K562 (cell line): ENCODE measurements around the gene RBKS.
A peak's percentile ranks its signal among the peaks of the same experiment; 100 is the strongest.

Experiments used
- GABPA ChIP-seq: fragments of 200-800 bp; sonication (Bioruptor generic); conservative IDR thresholded peaks from 2 replicates; pipeline ENCODE4 v1.6.1; 2016; ENCODE audit warnings: low read depth, missing genetic modification characterization, missing compliant biosample characterization
- SIN3A ChIP-seq, 2 experiments: fragments of 150-350 bp in 1 of 2; IDR thresholded peaks; 2 replicates each; pipeline ENCODE4 v1.6.1; 2011 to 2016; ENCODE audit warnings: borderline replicate concordance in 2 of 2, low read depth in 2 of 2, low read length in 2 of 2, mild to moderate bottlenecking in 2 of 2, moderate library complexity in 2 of 2; ENCODE audit not compliant: control insufficient read depth in 1 of 2
- SPI1 ChIP-seq: IDR thresholded peaks from 2 replicates; pipeline ENCODE4 v1.6.1; 2011; ENCODE audit warnings: low read depth, low read length, control low read depth, borderline replicate concordance
- USF2 ChIP-seq: sonication (generic); formaldehyde crosslinking; IDR thresholded peaks from 2 replicates; pipeline ENCODE4 v1.5.0; 2020; ENCODE audit warnings: missing genetic modification reagents

GRCh38 chr2:27795868-27796277 lies 94.3 kb downstream of the RBKS start:
- TF ChIP-seq GABPA (tag) (no peak), USF2 (CRISPR knock-in tag) (0 out of 2 replicates have a peak, but pooled peaks have one; percentile 4), SIN3A (IDR thresholded peaks at IDR 0.05; ENCODE audit: borderline replicate concordance in 2 of 2, control insufficient read depth in 1 of 2, low read depth in 2 of 2, low read length in 2 of 2) (no peak), SPI1 (no peak)
